MM.1S (cell line): ENCODE data around the gene FANCG.

ENCODE experiments used
- DNase-seq: peaks from one replicate; pipeline ENCODE4 v3.0.0-alpha.2; 2015
- H2AFZ ChIP-seq: fragments of 300-600 bp; sonication (generic); 2 replicates; pipeline ENCODE4 v1.6.0; 2016; ENCODE audit warnings: antibody characterized with exemption, low read length
- H3F3A ChIP-seq: fragments of 300-600 bp; sonication (generic); 2 replicates; pipeline ENCODE4 v1.6.1; 2016; ENCODE audit warnings: mild to moderate bottlenecking, antibody characterized with exemption, low read length, moderate library complexity, mixed read lengths; ENCODE audit not compliant: insufficient read depth
- H3K27ac ChIP-seq: fragments of 300-600 bp; sonication (generic); 2 replicates; pipeline ENCODE4 v1.5.1; 2016; ENCODE audit warnings: mild to moderate bottlenecking, low read length
- H3K27me3 ChIP-seq: fragments of 300-600 bp; sonication (generic); replicated peaks from 2 replicates; pipeline ENCODE4 v1.6.0; 2016; ENCODE audit warnings: low read length; ENCODE audit not compliant: insufficient read depth
- H3K36me3 ChIP-seq: fragments of 300-600 bp; sonication (generic); replicated peaks from 2 replicates; pipeline ENCODE4 v1.6.1; 2016; ENCODE audit warnings: mild to moderate bottlenecking, low read length, mixed read lengths; ENCODE audit not compliant: insufficient read depth
- H3K4me1 ChIP-seq: fragments of 300-600 bp; sonication (generic); 2 replicates; pipeline ENCODE4 v1.6.1; 2016; ENCODE audit warnings: low read length, mixed read lengths
- H3K4me2 ChIP-seq: fragments of 300-600 bp; sonication (generic); 2 replicates; pipeline ENCODE4 v1.6.0; 2016; ENCODE audit warnings: low read depth, low read length
- H3K4me3 ChIP-seq: fragments of 300-600 bp; sonication (generic); 2 replicates; pipeline ENCODE4 v1.5.1; 2016; ENCODE audit warnings: low read length, mixed read lengths
- H3K79me2 ChIP-seq: fragments of 300-600 bp; sonication (generic); 2 replicates; pipeline ENCODE4 v1.6.1; 2016; ENCODE audit warnings: mixed run types, low read length, mixed read lengths
- H3K9ac ChIP-seq: fragments of 300-600 bp; sonication (generic); 2 replicates; pipeline ENCODE4 v1.6.1; 2016; ENCODE audit warnings: low read length, mixed read lengths
- H3K9me2 ChIP-seq: fragments of 300-600 bp; sonication (generic); replicated peaks from 2 replicates; pipeline ENCODE4 v1.6.1; 2016; ENCODE audit warnings: mild to moderate bottlenecking, low read length, mixed read lengths; ENCODE audit not compliant: insufficient read depth
- H3K9me3 ChIP-seq: fragments of 300-600 bp; sonication (generic); replicated peaks from 2 replicates; pipeline ENCODE4 v1.6.1; 2016; ENCODE audit warnings: mild to moderate bottlenecking, low read length, mixed read lengths; ENCODE audit not compliant: insufficient read depth
- H4K20me1 ChIP-seq: fragments of 300-600 bp; sonication (generic); 2 replicates; pipeline ENCODE4 v1.6.1; 2016; ENCODE audit warnings: mild to moderate bottlenecking, low read length, moderate library complexity, mixed read lengths; ENCODE audit not compliant: insufficient read depth
- EZH2 ChIP-seq: fragments of 300-600 bp; sonication (generic); optimal IDR thresholded peaks from 2 replicates; pipeline ENCODE3; 2017; ENCODE audit warnings: low read depth, mild to moderate bottlenecking, antibody characterized with exemption, low read length, mixed read lengths
- EZH2phosphoT487 ChIP-seq: fragments of 300-600 bp; sonication (generic); IDR thresholded peaks from 2 replicates; pipeline ENCODE4 v1.6.1; 2018; ENCODE audit warnings: antibody characterized with exemption, low read length
- TF ChIP-seq, protein P1 (sequence below): fragments of 300-600 bp; sonication (generic); IDR thresholded peaks from 2 replicates; pipeline ENCODE4 v1.5.1; 2016; ENCODE audit warnings: antibody characterized with exemption, low read length, mixed read lengths

FANCG gene

DNA sequence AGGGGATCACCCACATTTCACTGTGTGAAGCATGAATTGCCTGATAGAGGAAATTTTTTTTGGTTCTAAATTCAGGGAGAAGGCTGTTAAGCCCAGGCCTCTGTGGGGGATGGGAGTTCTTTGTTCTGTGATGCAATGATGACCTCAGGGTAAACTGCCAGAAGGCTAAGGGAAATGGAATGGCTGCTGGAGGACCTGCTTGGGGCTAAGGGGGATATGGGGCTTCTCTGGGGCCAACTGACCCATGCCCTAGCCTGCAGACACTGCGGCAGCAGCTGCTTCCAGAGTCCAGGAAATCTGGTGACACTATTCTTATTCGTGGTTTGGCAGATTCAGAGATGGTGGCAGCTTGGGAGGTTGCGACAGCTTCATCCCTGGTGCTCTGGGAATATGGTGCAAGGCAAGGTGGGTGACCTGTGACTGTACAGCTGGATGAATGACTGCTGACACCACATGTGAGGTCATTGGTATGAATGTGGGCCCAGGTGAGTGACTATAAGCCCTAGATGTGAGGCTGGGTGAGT, 37.6 kb downstream of the FANCG start:
- H3K9ac ChIP-seq = no peak overlapping the region
- H3K4me3 ChIP-seq = no peak overlapping the region
- no peaks in the 10 kb centered on the region for H3K79me2 ChIP-seq
- H3K36me3 ChIP-seq = no peaks in the 10 kb centered on the region
- no peaks in the 10 kb centered on the region for H4K20me1 ChIP-seq
- no peaks in the 10 kb centered on the region for H3K4me1 ChIP-seq
- no peak overlapping the region for H3K27ac ChIP-seq
- no peaks in the 10 kb centered on the region for H3K9me3 ChIP-seq
- no peaks in the 10 kb centered on the region for H3K27me3 ChIP-seq
- TF ChIP-seq EZH2phosphoT487 = no peak
- TF ChIP-seq, protein P1, sequence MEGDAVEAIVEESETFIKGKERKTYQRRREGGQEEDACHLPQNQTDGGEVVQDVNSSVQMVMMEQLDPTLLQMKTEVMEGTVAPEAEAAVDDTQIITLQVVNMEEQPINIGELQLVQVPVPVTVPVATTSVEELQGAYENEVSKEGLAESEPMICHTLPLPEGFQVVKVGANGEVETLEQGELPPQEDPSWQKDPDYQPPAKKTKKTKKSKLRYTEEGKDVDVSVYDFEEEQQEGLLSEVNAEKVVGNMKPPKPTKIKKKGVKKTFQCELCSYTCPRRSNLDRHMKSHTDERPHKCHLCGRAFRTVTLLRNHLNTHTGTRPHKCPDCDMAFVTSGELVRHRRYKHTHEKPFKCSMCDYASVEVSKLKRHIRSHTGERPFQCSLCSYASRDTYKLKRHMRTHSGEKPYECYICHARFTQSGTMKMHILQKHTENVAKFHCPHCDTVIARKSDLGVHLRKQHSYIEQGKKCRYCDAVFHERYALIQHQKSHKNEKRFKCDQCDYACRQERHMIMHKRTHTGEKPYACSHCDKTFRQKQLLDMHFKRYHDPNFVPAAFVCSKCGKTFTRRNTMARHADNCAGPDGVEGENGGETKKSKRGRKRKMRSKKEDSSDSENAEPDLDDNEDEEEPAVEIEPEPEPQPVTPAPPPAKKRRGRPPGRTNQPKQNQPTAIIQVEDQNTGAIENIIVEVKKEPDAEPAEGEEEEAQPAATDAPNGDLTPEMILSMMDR = no peak
- TF ChIP-seq EZH2 = no peak
- no peaks in the 10 kb centered on the region for H3K9me2 ChIP-seq
- no peak overlapping the region for H3K4me2 ChIP-seq
- peaks cover 6% of the 10 kb centered on the region; the same call in 1 of the 2 replicates for H3F3A ChIP-seq
- H2AFZ ChIP-seq = no peak overlapping the region
- DNase-seq = no peak

- H2AFZ ChIP-seq = no peak overlapping the region
- H3K4me2 ChIP-seq = no peak overlapping the region
- H3K4me1 ChIP-seq = no peaks in the 10 kb centered on the region
- DNase-seq = no peak
- no peaks in the 10 kb centered on the region for H3K79me2 ChIP-seq
- H3K9ac ChIP-seq = no peak overlapping the region
- H3K9me2 ChIP-seq = no peaks in the 10 kb centered on the region
- H3K4me3 ChIP-seq = no peak overlapping the region
- H3K27me3 ChIP-seq = no peaks in the 10 kb centered on the region
- H3K9me3 ChIP-seq = no peaks in the 10 kb centered on the region
- no peak overlapping the region for H3K27ac ChIP-seq
- no peak for TF ChIP-seq EZH2phosphoT487
- TF ChIP-seq EZH2 = no peak
- TF ChIP-seq, protein P1 = no peak
- no peaks in the 10 kb centered on the region for H4K20me1 ChIP-seq
- no peaks in the 10 kb centered on the region for H3K36me3 ChIP-seq
- H3F3A ChIP-seq = 0 out of 2 replicates have a peak, but pooled peaks cover 6% of the 10 kb centered on the region
Observed at GRCh38 chr9:35035851-35036701, 43.7 kb downstream of the FANCG start.

- H3K9me2 ChIP-seq = no peaks in the 10 kb centered on the region
- no peaks in the 10 kb centered on the region for H3K27me3 ChIP-seq
- DNase-seq = no peak
- no peaks in the 10 kb centered on the region for H3K9me3 ChIP-seq
- H4K20me1 ChIP-seq = no peaks in the 10 kb centered on the region
- peaks cover 6% of the 10 kb centered on the region for H3F3A ChIP-seq
- no peak overlapping the region for H3K9ac ChIP-seq
- no peak overlapping the region for H3K4me2 ChIP-seq
- peaks cover 18% of the 10 kb centered on the region for H3K4me1 ChIP-seq
- no peaks in the 10 kb centered on the region for H3K79me2 ChIP-seq
- no peak overlapping the region for H3K4me3 ChIP-seq
- no peak overlapping the region for H3K27ac ChIP-seq
- H3K36me3 ChIP-seq = no peaks in the 10 kb centered on the region
- no peak for TF ChIP-seq EZH2
- TF ChIP-seq, protein P1 = no peak
- TF ChIP-seq EZH2phosphoT487 = no peak
- H2AFZ ChIP-seq = no peak overlapping the region
Observed at GRCh38 chr9:35033101-35033500, 46.6 kb downstream of the FANCG start.
